SK-N-SH (cell line): Measurements from ENCODE around the gene HPN. TPM values are rescaled to one million over a fixed set of nuclear protein-coding genes. Genes with fewer than 3 reads are reported as not detected.
"Not testable (repeated sequence)": the region's sequence is repeated elsewhere in the genome, so short reads cannot be mapped to it uniquely, and the experiment has no call there.

ENCODE experiments used
- CTCF ChIA-PET: fragments of 300-600, 350-600 bp; formaldehyde crosslinking; extraction: SDS; loops from one replicate; lab custom pipeline; 2021; lab: Yijun Ruan, JAX
- POLR2A ChIA-PET: fragments of 350-600 bp; sonication (Branson Sonifier 250); formaldehyde crosslinking; extraction: SDS; loops from one replicate; lab custom pipeline; 2020; ENCODE audit warnings: antibody characterized with exemption, inconsistent platforms; lab: Yijun Ruan, JAX
- DNase-seq: peaks from one replicate; pipeline ENCODE4 v3.0.0; 2012
- H2AFZ ChIP-seq: fragments of 200-600 bp; sonication (generic); 2 replicates; pipeline ENCODE4 v1.8.1; 2016; ENCODE audit warnings: antibody characterized with exemption, mild to moderate bottlenecking, low read depth
- H3F3A ChIP-seq: fragments of 200-600 bp; sonication (generic); replicated peaks from 2 replicates; pipeline ENCODE3; 2016; ENCODE audit warnings: antibody characterized with exemption, mild to moderate bottlenecking; ENCODE audit not compliant: insufficient read depth
- H3K27ac ChIP-seq, 2 experiments: fragments of 200-500 bp in 1 of 2; fragments of 200-600 bp in 1 of 2; sonication (Bioruptor generic) in 1 of 2; sonication (generic), shearing (Covaris generic) in 1 of 2; 2 replicates each; pipeline versions ENCODE4 v1.5.1 to v1.6.1; 2014 to 2016; ENCODE audit warnings: low read depth in 2 of 2, inconsistent platforms in 1 of 2, low read length in 1 of 2, mild to moderate bottlenecking in 1 of 2, mixed read lengths in 1 of 2
- H3K27me3 ChIP-seq: fragments of 200-600 bp; sonication (generic), shearing (Covaris generic); 2 replicates; pipeline ENCODE4 v1.6.1; 2016; ENCODE audit warnings: mixed run types; ENCODE audit not compliant: insufficient read depth
- H3K36me3 ChIP-seq, 2 experiments: fragments of 200-500 bp in 1 of 2; fragments of 200-600 bp in 1 of 2; sonication (Bioruptor generic) in 1 of 2; sonication (generic) in 1 of 2; replicated peaks in 1 of 2; 2 replicates each; pipeline versions ENCODE3 to v1.5.1; 2014 to 2016; ENCODE audit warnings: low read length in 1 of 2, mild to moderate bottlenecking in 1 of 2; ENCODE audit not compliant: insufficient read depth in 2 of 2, control insufficient read depth in 1 of 2
- H3K4me1 ChIP-seq, 2 experiments: fragments of 200-500 bp in 1 of 2; fragments of 200-600 bp in 1 of 2; sonication (Bioruptor generic) in 1 of 2; sonication (generic), shearing (Covaris generic) in 1 of 2; 2 replicates each; pipeline versions ENCODE4 v1.5.1 to v1.6.1; 2014 to 2016; ENCODE audit warnings: low read depth in 1 of 2, low read length in 1 of 2, mixed run types in 1 of 2; ENCODE audit not compliant: insufficient read depth in 2 of 2, control insufficient read depth in 1 of 2
- H3K4me2 ChIP-seq: fragments of 200-600 bp; sonication (generic), shearing (Covaris generic); 2 replicates; pipeline ENCODE4 v1.6.1; 2017; ENCODE audit warnings: mixed run types
- H3K4me3 ChIP-seq, 2 experiments: fragments of 200-500 bp in 1 of 2; fragments of 200-600 bp in 1 of 2; sonication (Bioruptor generic) in 1 of 2; sonication (generic), shearing (Covaris generic) in 1 of 2; 2 replicates each; pipeline versions ENCODE4 v1.5.1 to v1.8.1; 2014 to 2016; ENCODE audit warnings: low read depth in 2 of 2, inconsistent platforms in 1 of 2, low read length in 1 of 2, mild to moderate bottlenecking in 1 of 2, mixed read lengths in 1 of 2, moderate library complexity in 1 of 2
- H3K79me2 ChIP-seq: fragments of 200-600 bp; sonication (generic); 2 replicates; pipeline ENCODE4 v1.8.1; 2017; ENCODE audit warnings: mild to moderate bottlenecking; ENCODE audit not compliant: insufficient read depth
- H3K9ac ChIP-seq: fragments of 200-600 bp; sonication (generic); 2 replicates; pipeline ENCODE4 v1.6.1; 2017; ENCODE audit warnings: mixed run types
- H3K9me2 ChIP-seq: fragments of 200-600 bp; sonication (generic); 2 replicates; pipeline ENCODE4 v1.6.1; 2017; ENCODE audit warnings: mixed run types
- H3K9me3 ChIP-seq: fragments of 200-600 bp; sonication (generic); 2 replicates; pipeline ENCODE4 v1.6.1; 2017; ENCODE audit warnings: mixed run types, mild to moderate bottlenecking, moderate library complexity
- H4K20me1 ChIP-seq: fragments of 200-600 bp; sonication (generic); 2 replicates; pipeline ENCODE4 v1.6.1; 2017; ENCODE audit warnings: mild to moderate bottlenecking, mixed run types; ENCODE audit not compliant: insufficient read depth
- ELF1 ChIP-seq: IDR thresholded peaks from 2 replicates; pipeline ENCODE4 v1.4.0; 2012
- FOSL2 ChIP-seq: IDR thresholded peaks from 2 replicates; pipeline ENCODE4 v1.4.0; 2012; ENCODE audit warnings: low read depth, mild to moderate bottlenecking, moderate library complexity, borderline replicate concordance
- FOXJ3 ChIP-seq: sonication (generic); formaldehyde crosslinking; IDR thresholded peaks from 2 replicates; pipeline ENCODE4 v1.5.1; 2020; ENCODE audit warnings: mild to moderate bottlenecking, missing genetic modification reagents
- FOXM1 ChIP-seq: IDR thresholded peaks from 2 replicates; pipeline ENCODE4 v1.4.0; 2012; ENCODE audit warnings: low read depth, mild to moderate bottlenecking
- GABPA ChIP-seq: IDR thresholded peaks from 2 replicates; pipeline ENCODE4 v1.4.0; 2012; ENCODE audit warnings: low read depth, mild to moderate bottlenecking
- GATA2 ChIP-seq: sonication (generic); formaldehyde crosslinking; IDR thresholded peaks from 2 replicates; pipeline ENCODE4 v1.5.0; 2020; ENCODE audit warnings: mild to moderate bottlenecking, missing genetic modification reagents
- JUND ChIP-seq: IDR thresholded peaks from 2 replicates; pipeline ENCODE4 v1.4.0; 2012
- MEF2A ChIP-seq: IDR thresholded peaks from 2 replicates; pipeline ENCODE4 v1.4.0; 2012; ENCODE audit warnings: low read depth, borderline replicate concordance
- NFIC ChIP-seq: IDR thresholded peaks from 2 replicates; pipeline ENCODE4 v1.4.0; 2012; ENCODE audit warnings: borderline replicate concordance
- RCOR1 ChIP-seq: fragments of 150-350 bp; IDR thresholded peaks from 2 replicates; pipeline ENCODE4 v1.6.1; 2017; ENCODE audit warnings: antibody characterized with exemption, low read length
- RFX5 ChIP-seq: IDR thresholded peaks from 2 replicates; pipeline ENCODE4 v1.6.1; 2012; ENCODE audit warnings: mild to moderate bottlenecking, improper control_type of control experiment, low read length
- RXRA ChIP-seq: IDR thresholded peaks from 2 replicates; pipeline ENCODE4 v1.4.0; 2012; ENCODE audit warnings: low read depth, mild to moderate bottlenecking, borderline replicate concordance
- SIN3A ChIP-seq: IDR thresholded peaks from 2 replicates; pipeline ENCODE4 v1.6.1; 2012; ENCODE audit warnings: low read depth, mild to moderate bottlenecking, low read length, moderate library complexity, borderline replicate concordance
- TAF1 ChIP-seq: IDR thresholded peaks from 2 replicates; pipeline ENCODE4 v1.6.1; 2012; ENCODE audit warnings: low read depth, mild to moderate bottlenecking, low read length, moderate library complexity, borderline replicate concordance
- TEAD4 ChIP-seq: IDR thresholded peaks from 2 replicates; pipeline ENCODE4 v1.4.0; 2012; ENCODE audit warnings: mild to moderate bottlenecking, borderline replicate concordance; ENCODE audit not compliant: insufficient read depth
- YY1 ChIP-seq: IDR thresholded peaks from 2 replicates; pipeline ENCODE4 v1.4.0; 2012; ENCODE audit warnings: low read depth, mild to moderate bottlenecking
- WGBS: methylation state at CpG from one replicate; pipeline ENCODE4 v1.1.6; 2017; ENCODE audit warnings: low lambda C conversion rate; 5-methylcytosine and 5-hydroxymethylcytosine counted together
- polyA plus RNA-seq, 3 experiments: library from polyadenylated mRNA; depleted of rRNA; stranded (reverse); fragments of >200 nt; gene quantifications; 2 replicates each; pipeline ENCODE4 v1.2.3, GENCODE V29; 2012
- TF ChIP-seq, protein P1 (sequence below): IDR thresholded peaks from 2 replicates; pipeline ENCODE4 v1.4.0; 2012; ENCODE audit warnings: low read depth, borderline replicate concordance
- TF ChIP-seq, protein P2 (sequence below): IDR thresholded peaks from 2 replicates; pipeline ENCODE4 v1.4.0; 2012; ENCODE audit warnings: low read depth
- TF ChIP-seq, protein P3 (sequence below): fragments of 200-600 bp; sonication (generic); IDR thresholded peaks from 2 replicates; pipeline ENCODE4 v1.6.1; 2017; ENCODE audit warnings: antibody characterized with exemption, mild to moderate bottlenecking, moderate library complexity
- TF ChIP-seq, protein P4 (sequence below): IDR thresholded peaks from 2 replicates; pipeline ENCODE4 v1.6.1; 2012; ENCODE audit warnings: mild to moderate bottlenecking, low read depth, low read length, moderate library complexity

HPN gene
- polyA plus RNA-seq, 1 of the 3 experiments (the other 2 are of a cell fraction), result 0.05 TPM

DNA sequence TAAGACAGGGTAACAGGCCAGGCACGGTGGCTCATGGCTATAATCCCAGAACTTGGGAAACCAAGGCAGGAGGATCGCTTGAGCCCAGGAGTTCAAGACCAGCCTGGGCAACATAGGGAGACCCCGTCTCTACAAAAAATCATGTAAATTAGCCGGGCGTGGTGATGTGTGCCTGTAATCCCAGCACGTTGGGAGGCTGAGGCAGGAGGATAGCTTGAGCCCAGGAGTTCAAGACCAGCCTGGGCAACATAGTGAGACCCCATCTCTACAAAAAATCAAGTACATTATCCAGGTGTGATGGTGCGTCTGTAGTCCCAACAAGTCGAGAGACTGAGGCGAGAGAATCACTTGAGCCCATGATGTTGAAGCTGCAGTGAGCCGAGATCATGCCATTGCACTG, 62.1 kb downstream of the HPN start:
- DNase-seq, H3K9me2 ChIP-seq, H2AFZ ChIP-seq, H3K4me2 ChIP-seq, H3K36me3 ChIP-seq, H3K9ac ChIP-seq, H3K27me3 ChIP-seq, H3K4me1 ChIP-seq, H3K4me3 ChIP-seq, H3F3A ChIP-seq, H3K79me2 ChIP-seq, H4K20me1 ChIP-seq, H3K27ac ChIP-seq, H3K9me3 ChIP-seq, POLR2A ChIA-PET: not testable (repeated sequence)
- 33% methylated on average over 10 of the region's 10 CpGs for WGBS
- CTCF ChIA-PET, result interaction anchor here (0.9 to 1.6 kb wide), 4 partner anchors 11 to 59 kb away, joined by 3 to 6 read pairs (median 4); no protein-coding TSS in a partner anchor

DNA sequence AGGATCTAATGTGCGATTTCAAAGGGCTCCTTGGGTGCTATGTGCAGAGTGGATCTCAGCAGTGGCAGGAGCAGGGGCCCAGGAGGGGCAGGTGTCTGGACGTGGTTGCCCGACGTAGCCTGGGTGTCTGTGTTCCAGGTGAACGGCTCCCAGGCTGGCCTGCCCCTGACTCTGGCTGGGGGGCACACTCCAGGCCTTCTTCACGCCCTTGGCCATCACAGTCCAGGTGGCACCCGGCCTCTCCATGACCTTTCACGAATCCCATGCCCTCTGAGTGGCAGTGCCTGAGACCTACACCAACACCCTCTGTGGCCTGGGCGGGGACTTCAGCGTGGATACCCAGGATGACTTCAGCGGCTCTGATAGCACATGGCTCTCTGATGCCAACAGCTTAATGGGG, 62.8 kb downstream of the HPN start:
- H3K9me2 ChIP-seq, result no peaks in the 10 kb centered on the region
- TF ChIP-seq, protein P1, sequence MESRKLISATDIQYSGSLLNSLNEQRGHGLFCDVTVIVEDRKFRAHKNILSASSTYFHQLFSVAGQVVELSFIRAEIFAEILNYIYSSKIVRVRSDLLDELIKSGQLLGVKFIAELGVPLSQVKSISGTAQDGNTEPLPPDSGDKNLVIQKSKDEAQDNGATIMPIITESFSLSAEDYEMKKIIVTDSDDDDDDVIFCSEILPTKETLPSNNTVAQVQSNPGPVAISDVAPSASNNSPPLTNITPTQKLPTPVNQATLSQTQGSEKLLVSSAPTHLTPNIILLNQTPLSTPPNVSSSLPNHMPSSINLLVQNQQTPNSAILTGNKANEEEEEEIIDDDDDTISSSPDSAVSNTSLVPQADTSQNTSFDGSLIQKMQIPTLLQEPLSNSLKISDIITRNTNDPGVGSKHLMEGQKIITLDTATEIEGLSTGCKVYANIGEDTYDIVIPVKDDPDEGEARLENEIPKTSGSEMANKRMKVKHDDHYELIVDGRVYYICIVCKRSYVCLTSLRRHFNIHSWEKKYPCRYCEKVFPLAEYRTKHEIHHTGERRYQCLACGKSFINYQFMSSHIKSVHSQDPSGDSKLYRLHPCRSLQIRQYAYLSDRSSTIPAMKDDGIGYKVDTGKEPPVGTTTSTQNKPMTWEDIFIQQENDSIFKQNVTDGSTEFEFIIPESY, result no peak
- no peak for TF ChIP-seq GABPA
- TF ChIP-seq JUND, result no peak
- TF ChIP-seq SIN3A, result no peak
- TF ChIP-seq, protein P2, sequence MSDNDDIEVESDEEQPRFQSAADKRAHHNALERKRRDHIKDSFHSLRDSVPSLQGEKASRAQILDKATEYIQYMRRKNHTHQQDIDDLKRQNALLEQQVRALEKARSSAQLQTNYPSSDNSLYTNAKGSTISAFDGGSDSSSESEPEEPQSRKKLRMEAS, result no peak
- no peak for TF ChIP-seq NFIC
- no peak for TF ChIP-seq ELF1
- TF ChIP-seq, protein P3, sequence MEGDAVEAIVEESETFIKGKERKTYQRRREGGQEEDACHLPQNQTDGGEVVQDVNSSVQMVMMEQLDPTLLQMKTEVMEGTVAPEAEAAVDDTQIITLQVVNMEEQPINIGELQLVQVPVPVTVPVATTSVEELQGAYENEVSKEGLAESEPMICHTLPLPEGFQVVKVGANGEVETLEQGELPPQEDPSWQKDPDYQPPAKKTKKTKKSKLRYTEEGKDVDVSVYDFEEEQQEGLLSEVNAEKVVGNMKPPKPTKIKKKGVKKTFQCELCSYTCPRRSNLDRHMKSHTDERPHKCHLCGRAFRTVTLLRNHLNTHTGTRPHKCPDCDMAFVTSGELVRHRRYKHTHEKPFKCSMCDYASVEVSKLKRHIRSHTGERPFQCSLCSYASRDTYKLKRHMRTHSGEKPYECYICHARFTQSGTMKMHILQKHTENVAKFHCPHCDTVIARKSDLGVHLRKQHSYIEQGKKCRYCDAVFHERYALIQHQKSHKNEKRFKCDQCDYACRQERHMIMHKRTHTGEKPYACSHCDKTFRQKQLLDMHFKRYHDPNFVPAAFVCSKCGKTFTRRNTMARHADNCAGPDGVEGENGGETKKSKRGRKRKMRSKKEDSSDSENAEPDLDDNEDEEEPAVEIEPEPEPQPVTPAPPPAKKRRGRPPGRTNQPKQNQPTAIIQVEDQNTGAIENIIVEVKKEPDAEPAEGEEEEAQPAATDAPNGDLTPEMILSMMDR, result no peak
- TF ChIP-seq, protein P4, sequence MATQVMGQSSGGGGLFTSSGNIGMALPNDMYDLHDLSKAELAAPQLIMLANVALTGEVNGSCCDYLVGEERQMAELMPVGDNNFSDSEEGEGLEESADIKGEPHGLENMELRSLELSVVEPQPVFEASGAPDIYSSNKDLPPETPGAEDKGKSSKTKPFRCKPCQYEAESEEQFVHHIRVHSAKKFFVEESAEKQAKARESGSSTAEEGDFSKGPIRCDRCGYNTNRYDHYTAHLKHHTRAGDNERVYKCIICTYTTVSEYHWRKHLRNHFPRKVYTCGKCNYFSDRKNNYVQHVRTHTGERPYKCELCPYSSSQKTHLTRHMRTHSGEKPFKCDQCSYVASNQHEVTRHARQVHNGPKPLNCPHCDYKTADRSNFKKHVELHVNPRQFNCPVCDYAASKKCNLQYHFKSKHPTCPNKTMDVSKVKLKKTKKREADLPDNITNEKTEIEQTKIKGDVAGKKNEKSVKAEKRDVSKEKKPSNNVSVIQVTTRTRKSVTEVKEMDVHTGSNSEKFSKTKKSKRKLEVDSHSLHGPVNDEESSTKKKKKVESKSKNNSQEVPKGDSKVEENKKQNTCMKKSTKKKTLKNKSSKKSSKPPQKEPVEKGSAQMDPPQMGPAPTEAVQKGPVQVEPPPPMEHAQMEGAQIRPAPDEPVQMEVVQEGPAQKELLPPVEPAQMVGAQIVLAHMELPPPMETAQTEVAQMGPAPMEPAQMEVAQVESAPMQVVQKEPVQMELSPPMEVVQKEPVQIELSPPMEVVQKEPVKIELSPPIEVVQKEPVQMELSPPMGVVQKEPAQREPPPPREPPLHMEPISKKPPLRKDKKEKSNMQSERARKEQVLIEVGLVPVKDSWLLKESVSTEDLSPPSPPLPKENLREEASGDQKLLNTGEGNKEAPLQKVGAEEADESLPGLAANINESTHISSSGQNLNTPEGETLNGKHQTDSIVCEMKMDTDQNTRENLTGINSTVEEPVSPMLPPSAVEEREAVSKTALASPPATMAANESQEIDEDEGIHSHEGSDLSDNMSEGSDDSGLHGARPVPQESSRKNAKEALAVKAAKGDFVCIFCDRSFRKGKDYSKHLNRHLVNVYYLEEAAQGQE, result no peak
- TF ChIP-seq TAF1, result no peak
- no peak for TF ChIP-seq TEAD4
- TF ChIP-seq YY1, result no peak
- TF ChIP-seq GATA2 (CRISPR knock-in tag), result no peak
- TF ChIP-seq RFX5, result no peak
- TF ChIP-seq FOXJ3 (CRISPR knock-in tag), result no peak
- no peak for TF ChIP-seq RCOR1
- TF ChIP-seq MEF2A, result no peak
- no peak for TF ChIP-seq FOSL2
- TF ChIP-seq FOXM1, result no peak
- TF ChIP-seq RXRA, result no peak
- no peak overlapping the region for H3K4me2 ChIP-seq
- no peak for DNase-seq
- no peaks in the 10 kb centered on the region for H3K4me1 ChIP-seq
- H3K27ac ChIP-seq, result no peak overlapping the region
- CTCF ChIA-PET, result interaction anchor here (0.9 to 1.6 kb wide), 4 partner anchors 10 to 60 kb away, joined by 3 to 6 read pairs (median 4); no protein-coding TSS in a partner anchor
- peaks cover 4% of the 10 kb centered on the region for H3F3A ChIP-seq
- no peaks in the 10 kb centered on the region for H3K79me2 ChIP-seq
- no peak overlapping the region for H3K9ac ChIP-seq
- POLR2A ChIA-PET, result no interaction called here
- H3K4me3 ChIP-seq, result no peak overlapping the region
- H3K27me3 ChIP-seq, result no peaks in the 10 kb centered on the region
- H2AFZ ChIP-seq, result no peak overlapping the region
- H3K9me3 ChIP-seq, result no peaks in the 10 kb centered on the region
- no peaks in the 10 kb centered on the region for H4K20me1 ChIP-seq
- H3K36me3 ChIP-seq, result no peaks in the 10 kb centered on the region
- 75% methylated on average over 1 of the region's 11 CpGs for WGBS
